OCI-LY3 (cell line): Measurements from ENCODE around the gene OR2D2.
"Not testable (repeated sequence)": the region's sequence is repeated elsewhere in the genome, so short reads cannot be mapped to it uniquely, and the experiment has no call there.

Source experiments
- H2AFZ ChIP-seq: fragments of 200-600, 300-600 bp; shearing (Covaris generic); 2 replicates; pipeline ENCODE4 v1.6.0; 2014; ENCODE audit warnings: antibody characterized with exemption, low read depth, low read length
- H3K27ac ChIP-seq: fragments of 200-600, 300-600 bp; sonication (generic); 2 replicates; pipeline ENCODE4 v1.5.1; 2014; ENCODE audit warnings: mild to moderate bottlenecking, low read length, moderate library complexity, mixed read lengths
- H3K27me3 ChIP-seq: fragments of 200-600, 300-600 bp; sonication (generic); 2 replicates; pipeline ENCODE4 v1.6.1; 2014; ENCODE audit warnings: low read depth, low read length, mixed read lengths
- H3K36me3 ChIP-seq: fragments of 200-600, 300-600 bp; sonication (generic); replicated peaks from 2 replicates; pipeline ENCODE3; 2014; ENCODE audit warnings: low read depth, low read length, mixed read lengths
- H3K4me1 ChIP-seq: fragments of 300-600, 200-600 bp; sonication (generic); 2 replicates; pipeline ENCODE4 v1.6.1; 2014; ENCODE audit warnings: low read length, mixed read lengths
- H3K4me2 ChIP-seq: fragments of 200-600, 300-600 bp; sonication (generic); 2 replicates; pipeline ENCODE4 v1.6.1; 2014; ENCODE audit warnings: low read length, mixed read lengths
- H3K4me3 ChIP-seq: fragments of 300-600, 200-600 bp; sonication (generic); 2 replicates; pipeline ENCODE4 v1.5.1; 2014; ENCODE audit warnings: antibody characterized with exemption, mild to moderate bottlenecking, low read length, moderate library complexity
- H3K79me2 ChIP-seq: fragments of 300-600, 200-600 bp; shearing (Covaris generic); 2 replicates; pipeline ENCODE4 v1.6.1; 2014; ENCODE audit warnings: mild to moderate bottlenecking, low read length, mixed read lengths
- H3K9ac ChIP-seq: fragments of 300-600, 200-600 bp; shearing (Covaris generic); 2 replicates; pipeline ENCODE4 v1.6.0; 2014; ENCODE audit warnings: mild to moderate bottlenecking, low read length, moderate library complexity
- H3K9me3 ChIP-seq: fragments of 200-600, 300-600 bp; shearing (Covaris generic); 2 replicates; pipeline ENCODE4 v1.6.1; 2014; ENCODE audit warnings: low read length, mixed read lengths; ENCODE audit not compliant: insufficient read depth
- H4K20me1 ChIP-seq: fragments of 200-600, 300-600 bp; sonication (generic); 2 replicates; pipeline ENCODE4 v1.6.1; 2016; ENCODE audit warnings: low read length, mixed read lengths; ENCODE audit not compliant: insufficient read depth
- EZH2phosphoT487 ChIP-seq: fragments of 200-600 bp; shearing (Covaris generic); IDR thresholded peaks from 2 replicates; pipeline ENCODE4 v1.6.1; 2018; ENCODE audit warnings: antibody characterized with exemption, mixed run types, low read depth
- TF ChIP-seq, protein P1 (sequence below): fragments of 200-600, 300-600 bp; sonication (generic); IDR thresholded peaks from 2 replicates; pipeline ENCODE4 v1.5.1; 2014; ENCODE audit warnings: antibody characterized with exemption, low read length, low read depth

The OR2D2 gene

DNA sequence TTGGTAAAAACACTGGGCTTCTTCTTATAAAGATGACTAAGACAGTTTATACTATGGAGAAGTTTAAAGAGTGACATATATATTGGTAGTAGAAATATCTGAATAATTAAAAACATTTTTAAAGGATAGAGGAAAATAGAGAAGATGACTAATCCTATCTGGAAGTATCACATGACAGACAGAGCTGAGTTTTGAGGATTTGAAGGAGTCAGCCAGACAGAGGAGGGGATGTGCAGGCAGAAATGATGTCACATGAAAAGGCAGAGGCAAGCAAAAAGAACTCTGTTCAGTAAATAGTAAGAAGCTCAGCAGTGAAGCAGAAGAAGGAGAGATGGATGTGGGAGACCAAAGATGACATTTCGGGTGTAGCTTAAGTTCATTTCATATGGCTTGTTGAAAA, 27.9 kb downstream of the OR2D2 start:
- no peak overlapping the region for H2AFZ ChIP-seq

DNA sequence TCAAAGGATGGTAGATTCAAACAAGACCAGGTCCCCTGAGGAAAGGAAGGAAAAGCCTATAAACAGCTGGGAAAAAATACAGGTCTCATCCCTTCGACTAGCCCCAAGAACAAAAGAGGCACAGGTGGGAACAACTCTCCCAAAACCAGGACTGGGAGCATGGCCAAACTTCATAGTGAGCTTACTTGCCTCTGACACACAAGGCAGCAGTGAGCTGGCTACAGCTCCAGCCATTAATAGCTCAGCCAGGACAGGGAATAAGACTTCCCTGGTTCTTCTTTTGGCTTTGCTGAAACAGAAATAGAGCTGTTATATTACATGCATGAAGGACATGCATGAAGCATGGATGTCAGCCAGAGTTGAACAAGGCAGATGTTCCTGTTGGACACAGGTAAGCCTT, 29.3 kb downstream of the OR2D2 start, which contains the start of gene OR10A2:
Gene OR10A2, plus strand, starts transcription at position 97 of the 400 bp plus-strand sequence. CDS start 6,698 bp downstream, outside the sequence.
- Histone ChIP-seq H4K20me1 (no peaks in the 10 kb centered on the region), H3K27me3 (no peaks in the 10 kb centered on the region), H3K36me3 (no peaks in the 10 kb centered on the region), H3K27ac (no peak within 1 kb of the TSS), H3K9ac (no peak within 1 kb of the TSS), H3K79me2 (no peaks in the 10 kb centered on the region), H2AFZ (no peak within 1 kb of the TSS), H3K4me3 (no peak within 1 kb of the TSS), H3K9me3 (no peaks in the 10 kb centered on the region), H3K4me1 (no peaks in the 10 kb centered on the region), H3K4me2 (no peak within 1 kb of the TSS)
- TF ChIP-seq, protein P1, sequence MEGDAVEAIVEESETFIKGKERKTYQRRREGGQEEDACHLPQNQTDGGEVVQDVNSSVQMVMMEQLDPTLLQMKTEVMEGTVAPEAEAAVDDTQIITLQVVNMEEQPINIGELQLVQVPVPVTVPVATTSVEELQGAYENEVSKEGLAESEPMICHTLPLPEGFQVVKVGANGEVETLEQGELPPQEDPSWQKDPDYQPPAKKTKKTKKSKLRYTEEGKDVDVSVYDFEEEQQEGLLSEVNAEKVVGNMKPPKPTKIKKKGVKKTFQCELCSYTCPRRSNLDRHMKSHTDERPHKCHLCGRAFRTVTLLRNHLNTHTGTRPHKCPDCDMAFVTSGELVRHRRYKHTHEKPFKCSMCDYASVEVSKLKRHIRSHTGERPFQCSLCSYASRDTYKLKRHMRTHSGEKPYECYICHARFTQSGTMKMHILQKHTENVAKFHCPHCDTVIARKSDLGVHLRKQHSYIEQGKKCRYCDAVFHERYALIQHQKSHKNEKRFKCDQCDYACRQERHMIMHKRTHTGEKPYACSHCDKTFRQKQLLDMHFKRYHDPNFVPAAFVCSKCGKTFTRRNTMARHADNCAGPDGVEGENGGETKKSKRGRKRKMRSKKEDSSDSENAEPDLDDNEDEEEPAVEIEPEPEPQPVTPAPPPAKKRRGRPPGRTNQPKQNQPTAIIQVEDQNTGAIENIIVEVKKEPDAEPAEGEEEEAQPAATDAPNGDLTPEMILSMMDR: no peak
- TF ChIP-seq EZH2phosphoT487: no peak

More for the DNA sequence above, 27.9 kb downstream of the OR2D2 start:
- H3K4me1 ChIP-seq: no peaks in the 10 kb centered on the region
- H3K36me3 ChIP-seq: no peaks in the 10 kb centered on the region
- H3K9me3 ChIP-seq: no peaks in the 10 kb centered on the region
- H3K4me2 ChIP-seq: no peak overlapping the region
- H3K4me3 ChIP-seq: no peak overlapping the region
- H3K27me3 ChIP-seq: no peaks in the 10 kb centered on the region
- H4K20me1 ChIP-seq: no peaks in the 10 kb centered on the region
- H3K79me2 ChIP-seq: no peaks in the 10 kb centered on the region
- no peak overlapping the region for H3K27ac ChIP-seq
- H3K9ac ChIP-seq: no peak overlapping the region
- no peak for TF ChIP-seq EZH2phosphoT487
- TF ChIP-seq, protein P1: no peak

- H4K20me1 ChIP-seq: no peaks in the 10 kb centered on the region
- peak overlapping the region; percentile 74 for H3K4me2 ChIP-seq
- no peaks in the 10 kb centered on the region for H3K36me3 ChIP-seq
- no peaks in the 10 kb centered on the region for H3K79me2 ChIP-seq
- no peak overlapping the region for H3K9ac ChIP-seq
- H2AFZ ChIP-seq: no peak overlapping the region
- H3K27ac ChIP-seq: peak overlapping the region; percentile 58
- H3K9me3 ChIP-seq: peaks cover 2% of the 10 kb centered on the region; the same call in 1 of the 2 replicates
- no peaks in the 10 kb centered on the region for H3K27me3 ChIP-seq
- TF ChIP-seq EZH2phosphoT487: no peak
- TF ChIP-seq, protein P1: no peak
- peaks cover 19% of the 10 kb centered on the region for H3K4me1 ChIP-seq
- H3K4me3 ChIP-seq: peak overlapping the region; percentile 42
Measured at GRCh38 chr11:6856871-6857270, 35.4 kb downstream of the OR2D2 start.

- Histone ChIP-seq H3K79me2 (no peaks in the 10 kb centered on the region), H3K4me2 (peak overlapping the region; percentile 74; the same call in 1 of the 2 replicates), H2AFZ (no peak overlapping the region), H4K20me1 (no peaks in the 10 kb centered on the region), H3K4me1 (peaks cover 19% of the 10 kb centered on the region), H3K9me3 (peaks cover 2% of the 10 kb centered on the region; the same call in 1 of the 2 replicates), H3K27me3 (no peaks in the 10 kb centered on the region), H3K27ac (no peak overlapping the region), H3K4me3 (no peak overlapping the region), H3K9ac (no peak overlapping the region), H3K36me3 (no peaks in the 10 kb centered on the region)
- TF ChIP-seq, protein P1: no peak
- TF ChIP-seq EZH2phosphoT487: no peak
Measured at GRCh38 chr11:6855971-6856541, 36.2 kb downstream of the OR2D2 start.

DNA sequence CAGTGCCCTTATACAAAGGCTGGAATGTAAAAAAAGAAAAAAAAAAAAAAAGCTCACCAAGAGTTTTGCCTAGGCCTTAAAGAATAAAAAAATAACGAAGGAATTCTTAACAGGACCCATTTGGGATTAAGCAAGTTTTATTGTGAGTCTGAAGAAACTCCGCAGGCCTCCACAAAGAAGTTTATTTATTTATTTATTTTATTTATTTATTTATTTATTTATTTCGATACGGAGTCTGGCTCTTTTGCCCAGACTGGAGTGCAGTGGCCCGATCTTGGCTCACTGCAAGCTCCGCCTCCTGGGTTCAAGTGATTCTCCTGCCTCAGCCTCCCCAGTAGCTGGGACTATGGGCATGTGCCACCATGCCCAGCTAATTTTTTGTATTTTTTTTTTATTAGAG, 37.5 kb downstream of the OR2D2 start:
- H3K9ac ChIP-seq, H3K27me3 ChIP-seq, H3K36me3 ChIP-seq, H3K79me2 ChIP-seq, H3K27ac ChIP-seq, H3K4me2 ChIP-seq, H2AFZ ChIP-seq, H3K9me3 ChIP-seq, H3K4me3 ChIP-seq, H4K20me1 ChIP-seq: not testable (repeated sequence)
- H3K4me1 ChIP-seq: peaks cover 19% of the 10 kb centered on the region
